Astrocyte of the spinal cord (primary cell): ENCODE measurements around the gene ATP6V1G1.
"Not testable (repeated sequence)": the region's sequence is repeated elsewhere in the genome, so short reads cannot be mapped to it uniquely, and the experiment has no call there.

Source experiments
- DNase-seq: peaks from one replicate; pipeline ENCODE4 v3.0.0; 2011; ENCODE audit warnings: low read depth, low spot score
- H3K4me3 ChIP-seq: 2 replicates; pipeline ENCODE4 v1.5.1; 2011; ENCODE audit warnings: low read depth, mild to moderate bottlenecking, low read length, moderate library complexity
- CTCF ChIP-seq: IDR thresholded peaks from 2 replicates; pipeline ENCODE4 v1.5.1; 2012; ENCODE audit warnings: low read depth, mild to moderate bottlenecking, low read length, inconsistent platforms
- in situ Hi-C: cut with HindIII; loops from 2 replicates; pipeline ENCODE4 v1.10.0; 2017; ENCODE audit warnings: low sequenced_read_pairs

ATP6V1G1 gene

GRCh38 chr9:114591849-114592248 is 4.3 kb downstream of the ATP6V1G1 start:
- H3K4me3 ChIP-seq = no peak overlapping the region
- no peak for TF ChIP-seq CTCF
- no peak for DNase-seq
- in situ Hi-C loops = no loop called here

DNA sequence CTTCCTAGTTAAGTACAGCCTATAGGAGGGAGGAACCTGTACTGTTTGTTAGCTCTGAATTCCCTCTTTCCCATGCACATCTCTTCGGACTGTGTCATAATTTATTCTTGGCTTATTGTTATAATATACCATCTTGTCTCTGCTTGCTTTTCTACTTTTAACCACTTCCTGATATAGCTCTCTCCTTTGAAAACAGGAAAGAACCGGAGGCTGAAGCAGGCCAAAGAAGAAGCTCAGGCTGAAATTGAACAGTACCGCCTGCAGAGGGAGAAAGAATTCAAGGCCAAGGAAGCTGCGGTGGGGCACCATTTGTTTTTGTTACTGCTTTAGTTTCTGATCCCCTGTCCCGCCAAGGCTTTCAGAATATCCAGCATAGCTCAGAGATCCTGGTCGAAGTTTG is 4.8 kb downstream of the ATP6V1G1 start:
- H3K4me3 ChIP-seq = no peak overlapping the region
- peak; percentile 41 for TF ChIP-seq CTCF
- in situ Hi-C loops = no loop called here
- DNase-seq = peak; percentile 60

DNA sequence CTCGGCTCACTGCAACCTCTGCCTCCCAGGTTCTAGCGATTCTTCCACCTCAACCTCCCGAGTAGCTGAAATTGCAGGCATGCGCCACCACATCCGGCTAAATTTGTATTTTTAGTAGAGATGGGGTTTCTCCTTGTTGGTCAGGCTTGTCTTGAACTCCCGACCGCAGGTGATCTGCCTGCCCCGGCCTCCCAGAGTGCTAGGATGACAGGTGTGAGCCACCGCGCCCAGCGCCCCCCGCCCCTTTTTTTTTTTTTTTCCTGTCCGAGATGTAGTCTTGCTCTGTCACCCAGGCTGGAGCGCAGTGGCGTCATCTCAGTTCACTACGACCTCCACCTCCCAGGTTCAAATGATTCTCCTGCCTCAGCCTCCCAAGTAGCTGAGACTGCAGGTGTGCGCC is 6.6 kb downstream of the ATP6V1G1 start:
- no peak overlapping the region for H3K4me3 ChIP-seq
- in situ Hi-C loops = no loop called here
- TF ChIP-seq CTCF = no peak
- DNase-seq = no peak

DNA sequence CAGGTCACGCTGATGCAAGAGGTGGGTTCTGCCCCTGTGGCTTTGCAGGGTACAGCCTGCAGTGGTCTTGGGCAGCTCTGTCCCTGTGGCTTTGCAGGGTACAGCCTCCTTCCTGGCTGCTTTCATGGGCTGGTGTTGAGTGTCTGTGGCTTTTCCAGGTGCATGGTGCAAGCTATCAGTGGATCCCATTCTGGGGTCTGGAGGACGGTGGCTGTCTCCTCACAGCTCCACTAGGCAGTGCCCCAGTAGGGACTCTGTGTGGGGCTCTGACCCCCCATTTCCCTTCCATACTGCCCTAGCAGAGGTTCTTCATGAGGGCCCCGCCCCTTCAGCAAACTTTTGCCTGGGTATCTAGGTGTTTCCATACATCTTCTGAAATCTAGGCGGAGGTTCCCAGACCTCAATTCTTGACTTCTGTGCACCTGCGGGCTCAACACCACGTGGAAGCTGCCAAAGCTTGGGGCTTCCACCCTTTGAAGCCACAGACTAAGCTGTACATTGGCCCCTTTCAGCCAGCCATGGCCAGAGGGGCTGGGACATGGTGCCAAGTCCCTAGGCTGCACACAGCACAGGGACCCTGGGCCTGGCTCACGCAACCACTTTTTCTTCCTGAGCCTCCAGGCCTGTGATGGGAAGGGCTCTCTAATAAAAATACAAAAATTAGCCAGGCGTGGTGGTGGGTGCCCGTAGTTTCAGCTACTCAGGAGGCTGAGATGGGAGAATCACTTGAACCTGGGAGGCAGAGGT is 13.1 kb downstream of the ATP6V1G1 start:
- DNase-seq, in situ Hi-C loops, H3K4me3 ChIP-seq: not testable (repeated sequence)

GRCh38 chr9:114601787-114602186 is 14.2 kb downstream of the ATP6V1G1 start:
- in situ Hi-C loops, DNase-seq, H3K4me3 ChIP-seq: not testable (repeated sequence)

DNA sequence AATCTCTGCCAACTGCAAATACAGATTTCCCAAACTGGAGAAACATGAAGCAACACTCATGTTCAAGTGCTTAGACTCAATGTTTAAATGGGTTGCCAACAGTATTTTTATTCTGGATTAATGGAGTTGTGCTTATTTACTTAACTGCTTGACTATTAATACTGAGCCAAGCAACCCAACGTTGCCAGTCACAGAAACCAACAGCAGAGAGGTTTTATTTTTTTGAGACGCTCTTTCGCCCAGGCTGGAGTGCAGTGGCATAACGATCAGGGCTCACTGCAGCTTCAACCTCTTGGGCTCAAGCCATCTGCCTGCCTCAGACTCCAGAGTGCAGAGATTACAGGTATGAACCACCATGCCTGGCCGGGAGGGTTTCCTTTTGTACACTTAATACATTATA is 15.1 kb downstream of the ATP6V1G1 start:
- in situ Hi-C loops = no loop called here
- no peak for TF ChIP-seq CTCF
- DNase-seq = no peak
- no peak overlapping the region for H3K4me3 ChIP-seq

DNA sequence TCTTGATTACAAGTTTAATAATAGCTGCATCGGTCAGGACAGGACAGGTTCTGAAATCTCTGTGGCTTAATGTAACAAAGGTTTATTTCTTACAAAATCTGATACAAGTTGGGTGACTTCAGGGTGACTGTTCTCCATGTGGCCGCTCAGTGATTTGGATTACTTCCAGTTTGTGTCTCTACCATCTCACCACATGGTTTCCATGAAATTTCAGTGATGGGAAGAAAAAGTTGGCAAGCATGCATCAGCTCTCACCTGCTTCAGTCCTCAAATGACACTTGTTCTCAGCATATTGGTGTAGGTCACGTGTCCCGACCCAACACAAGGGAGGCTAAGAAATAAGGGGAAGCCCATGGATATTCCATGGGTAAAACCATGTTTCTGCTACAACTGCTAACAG is 15.7 kb downstream of the ATP6V1G1 start:
- DNase-seq = no peak
- H3K4me3 ChIP-seq = no peak overlapping the region
- in situ Hi-C loops = no loop called here
- TF ChIP-seq CTCF = no peak

DNA sequence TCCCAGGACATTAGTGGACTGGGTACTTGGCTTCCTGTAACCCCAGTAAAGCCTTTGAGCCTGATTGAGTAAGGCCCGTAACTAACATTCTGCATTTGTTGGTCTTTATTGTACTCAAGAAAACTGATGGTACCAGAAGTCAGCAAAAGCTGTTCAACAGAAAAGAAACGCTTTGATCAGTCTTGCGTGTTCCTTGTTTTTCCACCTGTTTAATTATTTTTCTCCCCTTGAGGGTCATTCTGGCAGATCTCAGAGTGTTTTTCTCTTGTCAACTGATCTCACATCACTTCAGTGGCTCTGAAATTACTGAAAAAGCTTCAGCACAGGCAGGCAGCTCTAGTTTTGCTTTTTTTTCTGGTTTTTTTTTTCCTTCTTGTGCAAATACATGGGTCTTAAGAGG is 17.4 kb downstream of the ATP6V1G1 start:
- no peak overlapping the region for H3K4me3 ChIP-seq
- TF ChIP-seq CTCF = no peak
- in situ Hi-C loops = no loop called here
- no peak for DNase-seq
